Aorta (tissue), 5 donors: ENCODE data around the gene PRDX2. TPM values are rescaled to one million over a fixed set of nuclear protein-coding genes. Genes with fewer than 3 reads are reported as not detected.

ENCODE experiments used
- ATAC-seq: fragments of 200-7000 bp; cut with Tn5 transposase; one replicate; pipeline ENCODE4 v1.9.1; 2022; ENCODE audit warnings: moderate library complexity; ENCODE audit not compliant: low FRiP score
- DNase-seq, 2 donors: peaks; one replicate each; pipeline ENCODE4 v3.0.0-alpha.2; 2020
- H3K27ac ChIP-seq, 2 donors: one replicate each; pipeline ENCODE4 v1.5.1; 2013; ENCODE audit warnings: low read length in 2 of 2, mild to moderate bottlenecking in 2 of 2, moderate library complexity in 2 of 2, control low read depth in 1 of 2, inconsistent platforms in 1 of 2, low read depth in 1 of 2
- H3K27me3 ChIP-seq, 2 donors: one replicate each; pipeline ENCODE4 v1.6.1; 2013; ENCODE audit warnings: control low read depth in 1 of 2, low read length in 1 of 2, mild to moderate bottlenecking in 1 of 2, moderate library complexity in 1 of 2; ENCODE audit not compliant: insufficient read depth in 2 of 2, control insufficient read depth in 1 of 2
- H3K36me3 ChIP-seq, 2 donors: one replicate each; pipeline ENCODE4 v1.6.1; 2013; ENCODE audit warnings: control low read depth in 1 of 2, low read length in 1 of 2, mild to moderate bottlenecking in 1 of 2; ENCODE audit not compliant: insufficient read depth in 2 of 2, control insufficient read depth in 1 of 2
- H3K4me1 ChIP-seq, 2 donors: one replicate each; pipeline ENCODE4 v1.6.1; 2013; ENCODE audit warnings: low read length in 2 of 2, control low read depth in 1 of 2, mild to moderate bottlenecking in 1 of 2, moderate library complexity in 1 of 2; ENCODE audit not compliant: insufficient read depth in 2 of 2, control insufficient read depth in 1 of 2
- H3K4me3 ChIP-seq, 2 donors: one replicate each; pipeline ENCODE4 v1.5.1; 2013; ENCODE audit warnings: low read length in 2 of 2, control low read depth in 1 of 2, mild to moderate bottlenecking in 1 of 2
- H3K9me3 ChIP-seq: one replicate; pipeline ENCODE4 v1.6.1; 2013; ENCODE audit warnings: mild to moderate bottlenecking, low read length; ENCODE audit not compliant: control insufficient read depth
- WGBS, 2 donors: extraction: QIAGEN DNeasy Blood & Tissue Kit; methylation state at CpG; one replicate each; pipeline ENCODE4 v1.1.7; 2013; 5-methylcytosine and 5-hydroxymethylcytosine counted together
- intact Hi-C, 2 donors: fragments of 100-400 bp; cut with DNase I; formaldehyde crosslinking; loops; one replicate each; pipeline versions ENCODE4 v1.14.2 to v1.15.0; 2022
- polyA plus RNA-seq, 2 donors: library from polyadenylated mRNA; stranded (reverse); fragments of 200-250 nt; gene quantifications; one replicate each; pipeline ENCODE4 v1.2.3, GENCODE V29; 2013
- total RNA-seq, 2 donors: library from RNA; stranded (reverse); fragmentation: NEBNext Ultra II Directional; extraction: Animal tissue kit (Norgen Biotek cat#: 25700); gene quantifications; one replicate each; pipeline ENCODE4 v1.2.1, GENCODE V29; 2021
- donor health status: healthy with polysubstance abuse.
- donor health status: Bipolar disorder and iron deficiency.
- donor health status: DM: no; HTN: no; CAD: no.
- donor health status: DM: no; HTN: no; CAD: no.
- donor health status: DM: yes; HTN: yes; CAD: no.

PRDX2 gene
- total and polyA plus RNA-seq, 4 donors = 90.5 to 202 (median 135) TPM

- intact Hi-C loops = loop anchor here (5.0 to 10.0 kb wide), 3 partner anchors 361 to 1254 kb away; partner anchors contain the start of genes CNN1 (in 1 of the 2), IER2 (in 1 of the 2) and STX10 (in 1 of the 2)
- Histone ChIP-seq H3K9me3 (no peaks in the 10 kb centered on the region), H3K27ac (peak within 1 kb of the TSS; percentile 88 to 96), H3K36me3 (no peaks in the 10 kb centered on the region), H3K4me1 (no peaks in the 10 kb centered on the region), H3K27me3 (peaks cover 0 to 4% of the 10 kb centered on the region in 2 donors), H3K4me3 (peak within 1 kb of the TSS; percentile 70 to 73)
- ATAC-seq = peak; percentile 79
- 0% methylated on average over 65 to 73 of the region's 73 CpGs for WGBS, 2 donors
- peak; percentile 99 for DNase-seq
Observed at GRCh38 chr19:12791345-12792050, 10.1 kb downstream of the PRDX2 start, which contains the start of gene JUNB. Gene JUNB (plus strand): TSS chr19:12791486. CDS start chr19:12791772, 286 bp downstream.

- DNase-seq = peak in 1 of 2 donors; percentile 55
- H3K27me3 ChIP-seq = peaks cover 0 to 4% of the 10 kb centered on the region in 2 donors
- H3K9me3 ChIP-seq = no peaks in the 10 kb centered on the region
- 1 to 2% methylated on average over 22 of the region's 22 CpGs for WGBS, 2 donors
- H3K4me3 ChIP-seq = peak overlapping the region; percentile 18 to 45
- H3K27ac ChIP-seq = peak overlapping the region; percentile 88 to 96
- no peak for ATAC-seq
- H3K4me1 ChIP-seq = no peaks in the 10 kb centered on the region
- H3K36me3 ChIP-seq = no peaks in the 10 kb centered on the region
- intact Hi-C loops = loop anchor here (5.0 to 10.0 kb wide), 3 partner anchors 362 to 1253 kb away; partner anchors contain the start of genes CNN1 (in 1 of the 2), IER2 (in 1 of the 2) and STX10 (in 1 of the 2)
Observed at GRCh38 chr19:12790628-12791344, 10.8 kb downstream of the PRDX2 start.

- peaks cover 0 to 4% of the 10 kb centered on the region in 2 donors for H3K27me3 ChIP-seq
- H3K4me1 ChIP-seq = no peaks in the 10 kb centered on the region
- intact Hi-C loops = loop anchor here (5.0 to 10.0 kb wide), 3 partner anchors 362 to 1253 kb away; partner anchors contain the start of genes CNN1 (in 1 of the 2), IER2 (in 1 of the 2) and STX10 (in 1 of the 2)
- 1% methylated on average over 49 to 56 of the region's 56 CpGs for WGBS, 2 donors
- H3K4me3 ChIP-seq = peak overlapping the region; percentile 45 to 57
- H3K36me3 ChIP-seq = no peaks in the 10 kb centered on the region
- H3K27ac ChIP-seq = peak overlapping the region; percentile 95 to 96
- ATAC-seq (peak; percentile 76), DNase-seq (peak; percentile 99)
- H3K9me3 ChIP-seq = no peaks in the 10 kb centered on the region
Observed at GRCh38 chr19:12789904-12790619, 11.5 kb downstream of the PRDX2 start.

GRCh38 chr19:12789098-12789903, 12.3 kb downstream of the PRDX2 start:
- 1 to 2% methylated on average over 19 to 46 of the region's 46 CpGs for WGBS, 2 donors
- H3K4me1 ChIP-seq = no peaks in the 10 kb centered on the region
- H3K36me3 ChIP-seq = no peaks in the 10 kb centered on the region
- ATAC-seq = no peak
- peak in 1 of 2 donors; percentile 73 for DNase-seq
- peak overlapping the region; percentile 33 to 57 for H3K4me3 ChIP-seq
- intact Hi-C loops = no loop called here
- no peaks in the 10 kb centered on the region for H3K9me3 ChIP-seq
- peaks cover 0 to 4% of the 10 kb centered on the region in 2 donors for H3K27me3 ChIP-seq
- H3K27ac ChIP-seq = peak overlapping the region; percentile 94 to 95

- no peak for ATAC-seq
- Histone ChIP-seq H3K27ac (peak overlapping the region; percentile 94 to 95), H3K4me1 (no peaks in the 10 kb centered on the region), H3K9me3 (no peaks in the 10 kb centered on the region), H3K27me3 (peaks cover 0 to 4% of the 10 kb centered on the region in 2 donors), H3K4me3 (no peak overlapping the region), H3K36me3 (no peaks in the 10 kb centered on the region)
- DNase-seq = peak; percentile 92 to 94
- 0 to 1% methylated on average over 12 of the region's 12 CpGs for WGBS, 2 donors
- intact Hi-C loops = no loop called here
Observed at GRCh38 chr19:12788682-12789097, 12.9 kb downstream of the PRDX2 start.

- H3K27me3 ChIP-seq = peaks cover 0 to 2% of the 10 kb centered on the region in 2 donors
- H3K36me3 ChIP-seq = no peaks in the 10 kb centered on the region
- intact Hi-C loops = no loop called here
- H3K4me3 ChIP-seq = no peak overlapping the region
- DNase-seq (no peak), ATAC-seq (no peak)
- H3K4me1 ChIP-seq = no peaks in the 10 kb centered on the region
- WGBS, 2 donors = 32 to 37% methylated on average over 4 of the region's 4 CpGs
- peak overlapping the region in 1 of 2 donors; percentile 95 for H3K27ac ChIP-seq
- H3K9me3 ChIP-seq = no peaks in the 10 kb centered on the region
Observed at GRCh38 chr19:12788042-12788681, 13.4 kb downstream of the PRDX2 start.

- intact Hi-C loops = no loop called here
- Histone ChIP-seq H3K27ac (peak overlapping the region in 1 of 2 donors; percentile 93), H3K27me3 (peaks cover 0 to 2% of the 10 kb centered on the region in 2 donors), H3K4me3 (no peak overlapping the region), H3K9me3 (no peaks in the 10 kb centered on the region), H3K4me1 (no peaks in the 10 kb centered on the region), H3K36me3 (no peaks in the 10 kb centered on the region)
- WGBS, 2 donors = 65 to 69% methylated on average over 10 of the region's 10 CpGs
- ATAC-seq (no peak), DNase-seq (no peak)
Observed at GRCh38 chr19:12787458-12787857, 14.1 kb downstream of the PRDX2 start.
